K562 (cell line): ENCODE results near the gene KMT5C. TPM values are rescaled to one million over a fixed set of nuclear protein-coding genes. Genes with fewer than 3 reads are reported as not detected.

Experiments used
- ATF1 ChIP-seq, 2 experiments: fragments of 450-650 bp in 1 of 2; IDR thresholded peaks; 2 replicates each; pipeline ENCODE4 v1.6.1; 2016; ENCODE audit warnings: missing compliant biosample characterization in 1 of 2, missing genetic modification characterization in 1 of 2
- CSDE1 ChIP-seq, 2 experiments: fragments of 450-650 bp; IDR thresholded peaks; 2 replicates each; pipeline ENCODE4 v1.6.1; 2016; ENCODE audit warnings: mild to moderate bottlenecking in 1 of 2
- FIP1L1 ChIP-seq: fragments of 200-400 bp; formaldehyde crosslinking; IDR thresholded peaks from 2 replicates; pipeline ENCODE4 v1.6.1; 2018; ENCODE audit warnings: mild to moderate bottlenecking, low read depth, low read length; ENCODE audit not compliant: poor library complexity, severe bottlenecking
- FOXJ2 ChIP-seq: fragments of 200-800 bp; sonication (Bioruptor generic); IDR thresholded peaks from 2 replicates; pipeline ENCODE4 v1.6.1; 2016; ENCODE audit warnings: missing genetic modification characterization, missing compliant biosample characterization
- HMGN3 ChIP-seq: IDR thresholded peaks from 2 replicates; pipeline ENCODE4 v1.6.1; 2011; ENCODE audit warnings: borderline replicate concordance, low read depth, mild to moderate bottlenecking, mixed read lengths, low read length; ENCODE audit not compliant: insufficient read length; ENCODE audit errors: extremely low read depth
- OTX1 ChIP-seq: fragments of 450-650 bp; formaldehyde crosslinking; IDR thresholded peaks from 2 replicates; pipeline ENCODE4 v1.4.0; 2022; ENCODE audit warnings: mild to moderate bottlenecking
- RB1 ChIP-seq: fragments of 450-650 bp; IDR thresholded peaks from 2 replicates; pipeline ENCODE4 v1.6.1; 2017; ENCODE audit warnings: low read depth, mild to moderate bottlenecking
- RFX1 ChIP-seq: fragments of 450-650 bp; IDR thresholded peaks from 2 replicates; pipeline ENCODE4 v1.6.1; 2016; ENCODE audit warnings: mild to moderate bottlenecking, moderate library complexity
- RFX5 ChIP-seq: IDR thresholded peaks from 2 replicates; pipeline ENCODE4 v1.6.1; 2011; ENCODE audit warnings: low read depth, mild to moderate bottlenecking, improper control_type of control experiment, low read length
- RNF2 ChIP-seq: sonication (generic); IDR thresholded peaks from 2 replicates; pipeline ENCODE4 v1.6.1; 2016
- SMAD4 ChIP-seq: fragments of 250-450 bp; sonication (Bioruptor Pico); conservative IDR thresholded peaks from 2 replicates; pipeline ENCODE4 v1.8.0; 2021; ENCODE audit warnings: inconsistent platforms, mild to moderate bottlenecking, moderate library complexity
- TBL1XR1 ChIP-seq, 2 experiments: IDR thresholded peaks; 2 replicates each; pipeline ENCODE4 v1.6.1; 2012; ENCODE audit warnings: improper control_type of control experiment in 2 of 2, low read length in 2 of 2, mild to moderate bottlenecking in 1 of 2
- ZBTB33 ChIP-seq: sonication (generic); formaldehyde crosslinking; IDR thresholded peaks from 2 replicates; pipeline ENCODE4 v1.8.1; 2023; ENCODE audit warnings: mild to moderate bottlenecking, missing genetic modification reagents
- ZBTB40 ChIP-seq, 2 experiments: fragments of 450-650 bp in 1 of 2; sonication (generic) in 1 of 2; formaldehyde crosslinking in 1 of 2; IDR thresholded peaks; 2 replicates each; pipeline versions ENCODE4 v1.7.1 to v1.9.0; 2016 to 2022; ENCODE audit warnings: inconsistent platforms in 1 of 2, mild to moderate bottlenecking in 1 of 2, missing genetic modification reagents in 1 of 2
- ZBTB8A ChIP-seq: fragments of 450-650 bp; IDR thresholded peaks from 2 replicates; pipeline ENCODE4 v1.6.1; 2018; ENCODE audit warnings: mild to moderate bottlenecking, moderate library complexity; ENCODE audit not compliant: partially characterized antibody
- polyA plus RNA-seq, 8 experiments: library from polyadenylated mRNA; depleted of rRNA in 4 of 8; stranded (reverse) in 5 of 8; unstranded in 3 of 8; fragments of >200 nt; fragmentation: Nextera tagmentation in 2 of 8; fragmentation: Illumina TruSeq in 1 of 8; extraction: Ambion mirVana in 2 of 8; extraction: Trizol in 1 of 8; gene quantifications; 2 replicates each; pipeline versions ENCODE4 v1.2.1 to v1.2.3, GENCODE V29; 2011 to 2014; ENCODE audit warnings: inconsistent platforms in 1 of 8, missing spikeins in 1 of 8
- total RNA-seq, 7 experiments: library from RNA; depleted of rRNA in 6 of 7; stranded (reverse); fragments of >200 nt in 6 of 7; fragmentation: Illumina TruSeq in 2 of 7; extraction: Trizol in 2 of 7; gene quantifications; 2 replicates each; pipeline versions ENCODE4 v1.2.1 to v1.2.3, GENCODE V29; 2011 to 2021; ENCODE audit warnings: low replicate concordance in 1 of 7

KMT5C gene
- total and polyA plus RNA-seq, 9 of the 15 experiments (the other 6 are each of a cell fraction or from before 2014, with no cell fraction given) = 0.15 to 53.5 (median 16.6) TPM

GRCh38 chr19:55339105-55339888, at the start of gene KMT5C (continued):
- TF ChIP-seq ZBTB33 (CRISPR knock-in tag) = no peak
- peak in 1 of 2 experiments; percentile 48; a peak in 2 of 4 replicates for TF ChIP-seq TBL1XR1 (IDR thresholded peaks at IDR 0.05; ENCODE audit: low read length in 2 of 2)
- peak; percentile 79; the same call in 1 of the 2 replicates for TF ChIP-seq RB1
- peak; percentile 56; the same call in 1 of the 2 replicates for TF ChIP-seq RNF2
- no peak for TF ChIP-seq ZBTB8A
- no peak for TF ChIP-seq OTX1
- peak; percentile 63; the same call in 1 of the 2 replicates for TF ChIP-seq RFX5
- TF ChIP-seq HMGN3 = peak; percentile 29
- TF ChIP-seq FOXJ2 (tag) = peak; percentile 92
- TF ChIP-seq ZBTB40 (IDR thresholded peaks at IDR 0.05) = peak; percentile 99
- peak; percentile 100 for TF ChIP-seq ZBTB40 (CRISPR knock-in tag; IDR thresholded peaks at IDR 0.05)
- TF ChIP-seq ATF1 (CRISPR knock-in tag; IDR thresholded peaks at IDR 0.05) = no peak; the same call in 1 of the 2 replicates
- TF ChIP-seq ATF1 (tag; IDR thresholded peaks at IDR 0.05) = peak; percentile 99
- TF ChIP-seq CSDE1 (IDR thresholded peaks at IDR 0.05) = peak in 1 of 2 experiments; percentile 90; a peak in 2 of 4 replicates
- TF ChIP-seq FIP1L1 = no peak
- peak; percentile 98 for TF ChIP-seq RFX1
- TF ChIP-seq SMAD4 = peak; percentile 57
